HUDEP-2 (cell line): ENCODE measurements around the gene NNMT.

ENCODE experiments used
- DNase-seq, 76 experiments: peaks; one replicate each; lab custom pipeline; 2025; ENCODE audit not compliant: unreplicated experiment in 76 of 76; lab: John Stamatoyannopoulos, UW

Gene NNMT

GRCh38 chr11:114295676-114296604, at the start of gene NNMT:
TSS of gene NNMT (plus strand) at chr11:114296399. CDS start at chr11:114296557, 158 bp downstream.
- no peak for DNase-seq

GRCh38 chr11:114247070-114247789, 49.0 kb upstream of the NNMT start:
- no peak for DNase-seq

GRCh38 chr11:114250180-114250579, 46.0 kb upstream of the NNMT start:
- no peak for DNase-seq

GRCh38 chr11:114250993-114251814, 45.0 kb upstream of the NNMT start:
- DNase-seq = no peak

GRCh38 chr11:114251815-114252337, 44.3 kb upstream of the NNMT start:
- no peak for DNase-seq

GRCh38 chr11:114252767-114253166, 43.4 kb upstream of the NNMT start:
- no peak for DNase-seq

GRCh38 chr11:114253771-114254170, 42.4 kb upstream of the NNMT start:
- no peak for DNase-seq

GRCh38 chr11:114254571-114255146, 41.5 kb upstream of the NNMT start:
- no peak for DNase-seq

- DNase-seq = no peak
These were observed 40.9 kb upstream of the NNMT start for GRCh38 chr11:114255289-114255688.

- no peak for DNase-seq
These were observed 39.8 kb upstream of the NNMT start for GRCh38 chr11:114256176-114256966.

- DNase-seq = no peak
These were observed 39.3 kb upstream of the NNMT start for GRCh38 chr11:114256967-114257286.

GRCh38 chr11:114257621-114258558, 38.3 kb upstream of the NNMT start:
- peak in 15 of 76 experiments; percentile 4 to 31 (median 12) for DNase-seq

GRCh38 chr11:114258696-114259095, 37.5 kb upstream of the NNMT start:
- peak in 1 of 76 experiments; percentile 12 for DNase-seq

- DNase-seq = no peak
These were observed 37.1 kb upstream of the NNMT start for GRCh38 chr11:114259124-114259526.

- DNase-seq = no peak
These were observed 36.6 kb upstream of the NNMT start for GRCh38 chr11:114259551-114259983.

GRCh38 chr11:114260077-114260476, 36.1 kb upstream of the NNMT start:
- no peak for DNase-seq

GRCh38 chr11:114260483-114260882, 35.7 kb upstream of the NNMT start:
- DNase-seq = no peak

- no peak for DNase-seq
These were observed 34.4 kb upstream of the NNMT start for GRCh38 chr11:114261791-114262190.
